AG09319 (cell line): ENCODE data around the gene UBAC2.

ENCODE experiments used
- DNase-seq: peaks from one replicate; pipeline ENCODE4 v3.0.0-alpha.2; 2010; ENCODE audit warnings: low read depth; ENCODE audit errors: extremely low read depth
- CTCF ChIP-seq: IDR thresholded peaks from 2 replicates; pipeline ENCODE4 v1.5.1; 2011; ENCODE audit warnings: low read depth, mild to moderate bottlenecking, inconsistent platforms, low read length, moderate library complexity

UBAC2 gene

GRCh38 chr13:99185606-99186005, 15.0 kb upstream of the UBAC2 start:
- no peak for TF ChIP-seq CTCF
- DNase-seq = no peak

GRCh38 chr13:99190147-99190985, 10.3 kb upstream of the UBAC2 start:
- TF ChIP-seq CTCF = no peak
- DNase-seq = no peak

GRCh38 chr13:99191336-99191899, 9.2 kb upstream of the UBAC2 start:
- no peak for TF ChIP-seq CTCF
- no peak for DNase-seq

GRCh38 chr13:99191900-99192399, 8.7 kb upstream of the UBAC2 start:
- no peak for DNase-seq
- TF ChIP-seq CTCF = no peak

- TF ChIP-seq CTCF = no peak
- DNase-seq = no peak
Measured at GRCh38 chr13:99192480-99192879, 8.2 kb upstream of the UBAC2 start.

- TF ChIP-seq CTCF = no peak
- no peak for DNase-seq
Measured at GRCh38 chr13:99193152-99193551, 7.5 kb upstream of the UBAC2 start.

GRCh38 chr13:99196466-99197116, 4.1 kb upstream of the UBAC2 start:
- no peak for DNase-seq
- TF ChIP-seq CTCF = no peak
